ENCODE data around the gene POLA1.

DNA sequence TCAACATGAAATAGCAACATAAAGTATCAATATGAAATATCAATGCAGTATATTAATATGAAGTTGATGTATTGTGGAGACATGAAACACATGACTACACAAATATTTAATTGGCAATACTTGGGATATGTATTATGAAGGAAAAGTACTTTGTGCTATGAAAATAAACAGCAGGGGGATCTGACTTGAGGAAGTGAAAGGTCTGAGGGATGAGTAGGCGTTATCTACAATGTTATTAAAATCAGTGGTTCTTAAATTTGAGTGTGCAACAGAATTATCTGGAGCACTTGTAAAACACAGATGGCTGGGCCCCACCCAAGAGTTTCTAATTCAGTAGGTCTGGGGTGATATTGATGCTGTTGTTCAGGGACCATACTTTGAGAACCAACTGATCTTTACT, 349.5 kb downstream of the POLA1 start:
- no peak for TF ChIP-seq REST (IDR thresholded peaks at IDR 0.05; ENCODE audit: borderline replicate concordance)
- no peak for TF ChIP-seq CTCF (IDR thresholded peaks at IDR 0.05; ENCODE audit: poor library complexity, severe bottlenecking)
- TF ChIP-seq EZH2 (IDR thresholded peaks at IDR 0.05; ENCODE audit: borderline replicate concordance, insufficient read depth, low read length, poor library complexity, severe bottlenecking) = no peak
